OCI-LY7 (cell line): Measurements from ENCODE around the gene AKAP5.

Experiments used
- CTCF ChIP-seq: fragments of 200-600 bp; sonication (generic); conservative IDR thresholded peaks from 2 replicates; pipeline ENCODE4 v1.5.1; 2014; ENCODE audit warnings: mild to moderate bottlenecking, antibody characterized with exemption, low read length, moderate library complexity, mixed read lengths
- EZH2phosphoT487 ChIP-seq: fragments of 200-600 bp; sonication (generic); IDR thresholded peaks from 2 replicates; pipeline ENCODE4 v1.6.1; 2018; ENCODE audit warnings: low read depth, borderline replicate concordance, mild to moderate bottlenecking, mixed run types, antibody characterized with exemption, low read length, moderate library complexity, mixed read lengths

- TF ChIP-seq CTCF (peak; percentile 89), EZH2phosphoT487 (no peak)
Measured at GRCh38 chr14:64478634-64479250, 13.4 kb downstream of the AKAP5 start.
